Dendritic cell treated with granulocyte-macrophage colony-stimulating factor and Interleukin-4, amounts not matched to agents 40 ng/mL and 50 ng/mL, for 4 days (primary cell): ENCODE results near the gene SRPX.

Source experiments
- H3K27ac Mint-ChIP-seq: one replicate; pipeline ENCODE4 v1.8.0; 2022; ENCODE audit warnings: mild to moderate bottlenecking, mixed read lengths
- H3K27me3 Mint-ChIP-seq: one replicate; pipeline ENCODE4 v1.8.0; 2022; ENCODE audit warnings: mild to moderate bottlenecking, mixed read lengths
- H3K36me3 Mint-ChIP-seq: one replicate; pipeline ENCODE4 v1.8.0; 2022; ENCODE audit warnings: low read depth, mixed read lengths
- H3K4me1 Mint-ChIP-seq: one replicate; pipeline ENCODE4 v1.8.0; 2022; ENCODE audit warnings: low read depth, mixed read lengths
- H3K4me3 Mint-ChIP-seq: one replicate; pipeline ENCODE4 v1.8.0; 2022; ENCODE audit warnings: mild to moderate bottlenecking, moderate library complexity, mixed read lengths
- H3K9me3 Mint-ChIP-seq: one replicate; pipeline ENCODE4 v1.8.0; 2022; ENCODE audit warnings: mixed read lengths
- intact Hi-C: fragments of 100-400 bp; cut with micrococcal nuclease; formaldehyde crosslinking; loops from one replicate; pipeline ENCODE4 v1.15.0; 2022

SRPX gene

GRCh38 chrX:38220415-38221390, at the start of gene SRPX:
TSS of gene SRPX (minus strand) at chrX:38220871. CDS start at chrX:38220792, 79 bp downstream.
- Mint-ChIP-seq H3K27ac (no peak within 1 kb of the TSS), H3K36me3 (no peaks in the 10 kb centered on the region), H3K27me3 (peaks cover 40% of the 10 kb centered on the region), H3K4me3 (peak within 1 kb of the TSS; percentile 68), H3K4me1 (peaks cover 6% of the 10 kb centered on the region), H3K9me3 (no peaks in the 10 kb centered on the region)
- intact Hi-C loops, result no loop called here

GRCh38 chrX:38268011-38268410, 47.3 kb upstream of the SRPX start:
- Mint-ChIP-seq H3K27ac (no peak overlapping the region), H3K4me1 (peaks cover 7% of the 10 kb centered on the region), H3K4me3 (no peak overlapping the region), H3K36me3 (peaks cover 9% of the 10 kb centered on the region), H3K27me3 (no peaks in the 10 kb centered on the region), H3K9me3 (peaks cover 8% of the 10 kb centered on the region)
- intact Hi-C loops, result loop anchor here (10.0 kb wide), 1 partner anchor 57 kb away; the partner anchor contains the start of gene RPGR

GRCh38 chrX:38262715-38263620, 42.3 kb upstream of the SRPX start:
- Mint-ChIP-seq H3K27ac (no peak overlapping the region), H3K4me3 (no peak overlapping the region), H3K27me3 (no peaks in the 10 kb centered on the region), H3K9me3 (peaks cover 3% of the 10 kb centered on the region), H3K4me1 (no peaks in the 10 kb centered on the region), H3K36me3 (no peaks in the 10 kb centered on the region)
- intact Hi-C loops, result loop anchor here (10.0 kb wide), 1 partner anchor 62 kb away; the partner anchor contains the start of gene RPGR

- no peaks in the 10 kb centered on the region for H3K9me3 Mint-ChIP-seq
Observed at GRCh38 chrX:38260231-38260630, 39.6 kb upstream of the SRPX start.

GRCh38 chrX:38256019-38256418, 35.3 kb upstream of the SRPX start:
- intact Hi-C loops, result no loop called here
- Mint-ChIP-seq H3K27me3 (no peaks in the 10 kb centered on the region), H3K9me3 (no peaks in the 10 kb centered on the region), H3K27ac (no peak overlapping the region), H3K4me3 (no peak overlapping the region), H3K36me3 (no peaks in the 10 kb centered on the region), H3K4me1 (no peaks in the 10 kb centered on the region)

More at GRCh38 chrX:38260231-38260630, 39.6 kb upstream of the SRPX start:
- no peak overlapping the region for H3K27ac Mint-ChIP-seq
- no peaks in the 10 kb centered on the region for H3K4me1 Mint-ChIP-seq
- intact Hi-C loops, result loop anchor here (10.0 kb wide), 1 partner anchor 65 kb away; the partner anchor contains the start of gene RPGR
- H3K27me3 Mint-ChIP-seq, result no peaks in the 10 kb centered on the region
- no peak overlapping the region for H3K4me3 Mint-ChIP-seq
- H3K36me3 Mint-ChIP-seq, result no peaks in the 10 kb centered on the region

- intact Hi-C loops, result no loop called here
- no peak overlapping the region for H3K4me3 Mint-ChIP-seq
- no peak overlapping the region for H3K27ac Mint-ChIP-seq
- H3K9me3 Mint-ChIP-seq, result no peaks in the 10 kb centered on the region
- no peaks in the 10 kb centered on the region for H3K4me1 Mint-ChIP-seq
- H3K36me3 Mint-ChIP-seq, result no peaks in the 10 kb centered on the region
- no peaks in the 10 kb centered on the region for H3K27me3 Mint-ChIP-seq
Observed at GRCh38 chrX:38249965-38250364, 29.3 kb upstream of the SRPX start.

GRCh38 chrX:38247051-38247450, 26.4 kb upstream of the SRPX start:
- H3K4me3 Mint-ChIP-seq, result no peak overlapping the region
- no peaks in the 10 kb centered on the region for H3K4me1 Mint-ChIP-seq
- H3K9me3 Mint-ChIP-seq, result no peaks in the 10 kb centered on the region
- H3K27ac Mint-ChIP-seq, result no peak overlapping the region
- no peaks in the 10 kb centered on the region for H3K36me3 Mint-ChIP-seq
- intact Hi-C loops, result no loop called here
- no peaks in the 10 kb centered on the region for H3K27me3 Mint-ChIP-seq

GRCh38 chrX:38240541-38240940, 19.9 kb upstream of the SRPX start:
- Mint-ChIP-seq H3K4me1 (no peaks in the 10 kb centered on the region), H3K27me3 (no peaks in the 10 kb centered on the region)
- intact Hi-C loops, result no loop called here

GRCh38 chrX:38236901-38237615, 16.4 kb upstream of the SRPX start:
- intact Hi-C loops, result no loop called here
- Mint-ChIP-seq H3K9me3 (no peaks in the 10 kb centered on the region), H3K4me1 (no peaks in the 10 kb centered on the region), H3K4me3 (no peak overlapping the region), H3K27me3 (no peaks in the 10 kb centered on the region), H3K36me3 (no peaks in the 10 kb centered on the region), H3K27ac (no peak overlapping the region)

More at GRCh38 chrX:38240541-38240940, 19.9 kb upstream of the SRPX start:
- no peak overlapping the region for H3K27ac Mint-ChIP-seq
- no peak overlapping the region for H3K4me3 Mint-ChIP-seq
- H3K9me3 Mint-ChIP-seq, result no peaks in the 10 kb centered on the region
- H3K36me3 Mint-ChIP-seq, result no peaks in the 10 kb centered on the region

GRCh38 chrX:38233891-38234667, 13.4 kb upstream of the SRPX start:
- no peaks in the 10 kb centered on the region for H3K27me3 Mint-ChIP-seq
- H3K4me3 Mint-ChIP-seq, result no peak overlapping the region
- no peaks in the 10 kb centered on the region for H3K4me1 Mint-ChIP-seq
- no peaks in the 10 kb centered on the region for H3K36me3 Mint-ChIP-seq
- intact Hi-C loops, result no loop called here
- no peaks in the 10 kb centered on the region for H3K9me3 Mint-ChIP-seq
- no peak overlapping the region for H3K27ac Mint-ChIP-seq

- intact Hi-C loops, result no loop called here
- Mint-ChIP-seq H3K9me3 (no peaks in the 10 kb centered on the region), H3K36me3 (no peaks in the 10 kb centered on the region), H3K27ac (no peak overlapping the region), H3K27me3 (no peaks in the 10 kb centered on the region), H3K4me3 (no peak overlapping the region), H3K4me1 (no peaks in the 10 kb centered on the region)
Observed at GRCh38 chrX:38232079-38232686, 11.5 kb upstream of the SRPX start.

- peaks cover 6% of the 10 kb centered on the region for H3K4me1 Mint-ChIP-seq
- H3K27me3 Mint-ChIP-seq, result peaks cover 29% of the 10 kb centered on the region
- no peak overlapping the region for H3K27ac Mint-ChIP-seq
- no peaks in the 10 kb centered on the region for H3K9me3 Mint-ChIP-seq
- intact Hi-C loops, result no loop called here
- no peaks in the 10 kb centered on the region for H3K36me3 Mint-ChIP-seq
- H3K4me3 Mint-ChIP-seq, result no peak overlapping the region
Observed at GRCh38 chrX:38225093-38225492, 4.4 kb upstream of the SRPX start.
